Naive thymus-derived CD4-positive, alpha-beta T cell (primary cell): ENCODE results near the gene CHTF18. TPM values are rescaled to one million over a fixed set of nuclear protein-coding genes. Genes with fewer than 3 reads are reported as not detected.

Experiments
- ATAC-seq: fragments of 150-1000 bp; cut with Tn5 transposase; 2 replicates; pipeline ENCODE4 v1.10.0; 2021; ENCODE audit warnings: mild to moderate bottlenecking, moderate library complexity
- CTCF ChIA-PET: fragments of 350-600 bp; sonication (Branson Sonifier 250); formaldehyde crosslinking; loops from one replicate; lab custom pipeline; 2021; ENCODE audit warnings: antibody characterized with exemption; lab: Charles Lee
- POLR2A ChIA-PET: fragments of 350-600 bp; sonication (Branson Sonifier 250); formaldehyde crosslinking; loops from one replicate; lab custom pipeline; 2021; ENCODE audit warnings: antibody characterized with exemption, inconsistent platforms; lab: Charles Lee
- DNase-seq, 9 donors: peaks; one replicate each; pipeline versions ENCODE4 v3.0.0 to v3.0.0-alpha.2; 2020 to 2022; ENCODE audit warnings: mixed read lengths in 1 of 9
- H3K27ac ChIP-seq: one replicate; pipeline ENCODE4 v1.7.0; 2013; ENCODE audit warnings: mild to moderate bottlenecking, low read depth, low read length, moderate library complexity
- H3K27me3 ChIP-seq, 2 donors: one replicate each; pipeline ENCODE4 v1.7.0; 2013; ENCODE audit warnings: low read length in 2 of 2, mild to moderate bottlenecking in 2 of 2, moderate library complexity in 2 of 2; ENCODE audit not compliant: control insufficient read depth in 2 of 2, insufficient read depth in 2 of 2
- H3K36me3 ChIP-seq, 3 experiments: 1 replicate in 2 of 3; 2 replicates in 1 of 3; pipeline ENCODE4 v1.7.0; 2013; ENCODE audit warnings: low read length in 3 of 3, mild to moderate bottlenecking in 3 of 3, moderate library complexity in 1 of 3; ENCODE audit not compliant: insufficient read depth in 3 of 3, control insufficient read depth in 2 of 3
- H3K4me1 ChIP-seq, 2 donors: one replicate each; pipeline ENCODE4 v1.7.0; 2013; ENCODE audit warnings: low read length in 2 of 2, mild to moderate bottlenecking in 2 of 2, moderate library complexity in 1 of 2; ENCODE audit not compliant: control insufficient read depth in 2 of 2, insufficient read depth in 2 of 2
- H3K4me3 ChIP-seq: 2 replicates; pipeline ENCODE4 v1.7.0; 2013; ENCODE audit warnings: mild to moderate bottlenecking, low read length
- H3K9me3 ChIP-seq, 3 experiments: 1 replicate in 2 of 3; 2 replicates in 1 of 3; pipeline ENCODE4 v1.7.0; 2013; ENCODE audit warnings: low read length in 3 of 3; ENCODE audit not compliant: control insufficient read depth in 2 of 3
- H3K27ac Mint-ChIP-seq, 9 donors: one replicate each; pipeline ENCODE4 v1.8.0; 2020 to 2022; ENCODE audit warnings: mixed read lengths in 9 of 9, mild to moderate bottlenecking in 8 of 9, moderate library complexity in 5 of 9, inconsistent platforms in 2 of 9
- H3K27me3 Mint-ChIP-seq, 5 donors: one replicate each; pipeline ENCODE4 v1.8.0; 2021 to 2022; ENCODE audit warnings: mixed read lengths in 5 of 5, mild to moderate bottlenecking in 1 of 5
- H3K36me3 Mint-ChIP-seq, 5 donors: one replicate each; pipeline ENCODE4 v1.8.0; 2020 to 2022; ENCODE audit warnings: mixed read lengths in 5 of 5, mild to moderate bottlenecking in 3 of 5, inconsistent platforms in 1 of 5
- H3K4me1 Mint-ChIP-seq, 7 donors: one replicate each; pipeline ENCODE4 v1.8.0; 2020 to 2022; ENCODE audit warnings: mixed read lengths in 7 of 7, mild to moderate bottlenecking in 3 of 7, inconsistent platforms in 1 of 7
- H3K4me3 Mint-ChIP-seq, 10 donors: one replicate each; pipeline ENCODE4 v1.8.0; 2020 to 2022; ENCODE audit warnings: mild to moderate bottlenecking in 10 of 10, mixed read lengths in 10 of 10, moderate library complexity in 6 of 10, inconsistent platforms in 2 of 10
- H3K9me3 Mint-ChIP-seq, 11 donors: one replicate each; pipeline ENCODE4 v1.8.0; 2020 to 2022; ENCODE audit warnings: mixed read lengths in 11 of 11, mild to moderate bottlenecking in 4 of 11, inconsistent platforms in 1 of 11, moderate library complexity in 1 of 11
- intact Hi-C, 2 donors: fragments of 100-400 bp; cut with micrococcal nuclease; formaldehyde crosslinking; loops; one replicate each; pipeline ENCODE4 v1.15.1; 2023
- polyA plus RNA-seq, 2 donors: library from polyadenylated mRNA; unstranded; fragments of 300-500 nt; fragmentation: Illumina TruSeq; gene quantifications; one replicate each; pipeline ENCODE4 v1.2.3, GENCODE V29; 2021
- total RNA-seq, 6 experiments: library from RNA in 5 of 6; stranded (reverse) in 5 of 6; gene quantifications; 1 replicate in 5 of 6; 2 replicates in 1 of 6; pipeline ENCODE4 v1.2.3 and lab custom pipeline; 2021 to 2026

The CHTF18 gene
- total and polyA plus RNA-seq, 7 experiments from 2014 or later, result 4.5 to 74.8 (median 36.2) TPM

DNA sequence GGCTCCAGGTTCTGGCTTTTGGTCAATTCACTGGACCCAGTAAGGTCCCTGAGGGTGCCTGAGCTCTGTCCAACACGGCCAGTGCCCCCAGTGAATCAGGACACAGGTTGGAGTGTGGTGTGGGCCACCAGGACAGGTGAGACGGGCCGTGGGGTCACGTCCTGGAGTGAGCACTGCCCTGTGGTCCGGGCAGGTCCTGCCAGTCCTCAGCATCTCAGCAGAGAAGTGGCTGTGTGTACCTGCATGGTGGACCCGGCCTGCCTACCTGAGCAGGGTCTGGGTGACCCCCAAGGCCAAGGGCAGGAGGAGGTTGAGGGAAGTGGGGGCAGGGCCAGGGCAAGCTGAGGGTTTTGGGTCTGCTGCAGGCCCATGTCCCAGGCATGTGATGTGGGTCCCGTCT is 14.0 kb downstream of the CHTF18 start:
- Mint-ChIP-seq H3K27ac (no peak overlapping the region), H3K27me3 (peaks cover 0 to 8% (median 3%) of the 10 kb centered on the region in 5 donors), H3K4me1 (peaks cover 0 to 6% (median 0%) of the 10 kb centered on the region in 7 donors), H3K9me3 (peaks cover 0 to 2% (median 0%) of the 10 kb centered on the region in 11 donors), H3K4me3 (no peak overlapping the region), H3K36me3 (peaks cover 0 to 6% (median 0%) of the 10 kb centered on the region in 5 donors)
- no peak overlapping the region for H3K27ac ChIP-seq
- intact Hi-C loops, result no loop called here
- no peak overlapping the region for H3K4me3 ChIP-seq
- no peaks in the 10 kb centered on the region for H3K27me3 ChIP-seq
- ChIA-PET POLR2A (no interaction called here), CTCF (no interaction called here)
- no peaks in the 10 kb centered on the region for H3K4me1 ChIP-seq
- ATAC-seq (no peak), DNase-seq (no peak)
- H3K9me3 ChIP-seq, result no peaks in the 10 kb centered on the region
- H3K36me3 ChIP-seq, result no peaks in the 10 kb centered on the region

- peaks cover 0 to 10% (median 5%) of the 10 kb centered on the region in 7 donors for H3K4me1 Mint-ChIP-seq
- CTCF ChIA-PET, result interaction anchor here (0.6 kb wide), 2 partner anchors 14 to 882 kb away, joined by 3 to 4 read pairs; no protein-coding TSS in a partner anchor
- intact Hi-C loops, result no loop called here
These were observed 14.7 kb downstream of the CHTF18 start for GRCh38 chr16:802914-803753.

DNA sequence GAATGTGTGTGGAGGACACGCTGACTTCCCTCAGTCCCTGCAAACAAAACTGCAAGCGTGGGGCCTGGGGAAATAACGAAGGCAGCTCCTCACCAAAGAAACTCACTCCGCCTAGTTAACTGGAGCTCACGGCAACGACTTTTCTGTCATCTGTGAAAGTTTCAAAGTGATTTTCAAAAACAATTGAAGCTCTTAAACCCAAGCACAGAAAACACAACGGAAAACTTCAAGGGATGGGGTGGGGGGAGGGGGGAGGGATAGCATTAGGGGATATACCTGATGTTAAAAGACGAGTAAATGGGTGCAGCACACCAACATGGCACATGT is 15.3 kb downstream of the CHTF18 start:
- Histone ChIP-seq H3K27me3 (no peaks in the 10 kb centered on the region), H3K4me3 (no peak overlapping the region), H3K36me3 (no peaks in the 10 kb centered on the region), H3K4me1 (peaks cover 0 to 9% of the 10 kb centered on the region in 2 donors), H3K27ac (no peak overlapping the region), H3K9me3 (no peaks in the 10 kb centered on the region)
- Mint-ChIP-seq H3K9me3 (no peaks in the 10 kb centered on the region), H3K27ac (no peak overlapping the region), H3K4me3 (no peak overlapping the region), H3K27me3 (peaks cover 0 to 5% (median 3%) of the 10 kb centered on the region in 5 donors), H3K4me1 (peaks cover 0 to 11% (median 10%) of the 10 kb centered on the region in 7 donors), H3K36me3 (peaks cover 0 to 4% (median 0%) of the 10 kb centered on the region in 5 donors)
- intact Hi-C loops, result no loop called here
- no peak for ATAC-seq
- ChIA-PET POLR2A (interaction anchor here (0.8 kb wide), 1 partner anchor 15 kb away, joined by 3 read pairs; the partner anchor contains the start of genes CHTF18 and RPUSD1), CTCF (interaction anchor here (0.6 kb wide), 2 partner anchors 14 to 881 kb away, joined by 3 to 4 read pairs; no protein-coding TSS in a partner anchor)
- DNase-seq, result no peak

More at GRCh38 chr16:802914-803753, 14.7 kb downstream of the CHTF18 start:
- Histone ChIP-seq H3K9me3 (no peaks in the 10 kb centered on the region), H3K4me1 (peaks cover 0 to 3% of the 10 kb centered on the region in 2 donors), H3K27ac (no peak overlapping the region), H3K4me3 (no peak overlapping the region), H3K36me3 (no peaks in the 10 kb centered on the region), H3K27me3 (no peaks in the 10 kb centered on the region)
- POLR2A ChIA-PET, result no interaction called here
- no peak for ATAC-seq
- Mint-ChIP-seq H3K4me3 (no peak overlapping the region), H3K36me3 (peaks cover 0 to 6% (median 0%) of the 10 kb centered on the region in 5 donors), H3K9me3 (no peaks in the 10 kb centered on the region), H3K27ac (no peak overlapping the region), H3K27me3 (peaks cover 0 to 8% (median 3%) of the 10 kb centered on the region in 5 donors)
- no peak for DNase-seq

DNA sequence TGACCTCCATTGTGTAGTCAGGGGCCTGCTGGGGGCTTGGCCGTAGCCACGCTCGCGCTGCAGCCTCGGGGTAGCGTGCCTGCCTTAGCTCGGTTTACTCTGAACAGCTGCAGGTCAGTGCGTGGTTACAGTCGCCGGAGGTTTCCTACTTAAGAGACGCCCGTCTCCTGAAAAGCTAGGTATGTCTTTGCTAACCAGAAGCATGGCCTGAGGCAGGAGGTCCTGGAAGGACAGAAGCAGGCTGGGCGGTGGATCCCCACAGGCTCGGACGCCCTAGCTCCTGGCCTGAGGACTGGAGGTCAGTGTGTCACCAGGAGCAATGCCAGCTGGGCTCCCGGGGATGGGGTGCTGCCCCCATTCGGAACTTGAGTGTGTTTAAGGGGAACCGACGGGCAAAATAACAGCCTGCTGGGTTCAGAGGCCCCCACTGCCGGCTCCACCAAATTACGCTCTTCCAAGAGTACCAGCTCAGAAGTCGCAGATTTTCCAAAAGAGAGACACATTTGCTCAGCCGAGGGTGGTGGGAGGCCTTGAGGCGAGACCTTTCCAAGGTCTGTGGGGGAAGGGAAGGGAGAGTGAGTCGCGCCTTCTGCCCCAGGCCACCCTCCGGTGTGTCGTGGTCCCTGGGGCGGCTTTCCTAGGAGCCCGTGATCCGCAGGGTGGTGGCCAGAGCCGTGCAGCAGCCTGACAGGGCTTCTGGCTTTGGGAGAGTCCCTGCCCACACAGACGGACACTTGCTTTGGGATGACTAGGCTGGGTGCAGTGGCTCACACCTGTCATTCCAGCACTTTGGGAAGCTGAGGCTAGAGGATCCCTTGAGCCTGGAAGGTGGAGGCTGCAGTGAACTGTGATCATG is 16.0 kb downstream of the CHTF18 start:
- DNase-seq (no peak), ATAC-seq (no peak)
- no peaks in the 10 kb centered on the region for H3K9me3 Mint-ChIP-seq
- H3K27ac Mint-ChIP-seq, result peak overlapping the region in 1 of 9 donors; percentile 52
- H3K4me3 ChIP-seq, result no peak overlapping the region
- H3K4me3 Mint-ChIP-seq, result peak overlapping the region in 2 of 10 donors; percentile 13 to 53
- intact Hi-C loops, result no loop called here
- H3K27me3 Mint-ChIP-seq, result peaks cover 0 to 5% (median 0%) of the 10 kb centered on the region in 5 donors
- no peaks in the 10 kb centered on the region for H3K9me3 ChIP-seq
- peaks cover 0 to 9% of the 10 kb centered on the region in 2 donors for H3K4me1 ChIP-seq
- peaks cover 0 to 4% (median 0%) of the 10 kb centered on the region in 5 donors for H3K36me3 Mint-ChIP-seq
- no peaks in the 10 kb centered on the region for H3K36me3 ChIP-seq
- no peaks in the 10 kb centered on the region for H3K27me3 ChIP-seq
- peaks cover 0 to 12% (median 10%) of the 10 kb centered on the region in 7 donors for H3K4me1 Mint-ChIP-seq
- H3K27ac ChIP-seq, result no peak overlapping the region
- POLR2A ChIA-PET, result interaction anchor here (0.8 kb wide), 1 partner anchor 16 kb away, joined by 3 read pairs; the partner anchor contains the start of genes CHTF18 and RPUSD1
- CTCF ChIA-PET, result no interaction called here

- Mint-ChIP-seq H3K36me3 (peaks cover 0 to 4% (median 0%) of the 10 kb centered on the region in 5 donors), H3K27me3 (peaks cover 0 to 6% (median 0%) of the 10 kb centered on the region in 5 donors), H3K4me3 (peak overlapping the region in 1 of 10 donors; percentile 41), H3K9me3 (no peaks in the 10 kb centered on the region), H3K27ac (no peak overlapping the region), H3K4me1 (peaks cover 0 to 16% (median 12%) of the 10 kb centered on the region in 7 donors)
- H3K9me3 ChIP-seq, result no peaks in the 10 kb centered on the region
- ChIA-PET CTCF (no interaction called here), POLR2A (no interaction called here)
- ATAC-seq, result no peak
- no peak overlapping the region for H3K27ac ChIP-seq
- H3K27me3 ChIP-seq, result no peaks in the 10 kb centered on the region
- H3K4me1 ChIP-seq, result peaks cover 0 to 9% of the 10 kb centered on the region in 2 donors
- DNase-seq, result no peak
- H3K36me3 ChIP-seq, result no peaks in the 10 kb centered on the region
- intact Hi-C loops, result no loop called here
- no peak overlapping the region for H3K4me3 ChIP-seq
These were observed 17.1 kb downstream of the CHTF18 start for GRCh38 chr16:805474-805873.
